ENCODE results near the gene RPL32. TPM values are rescaled to one million over a fixed set of nuclear protein-coding genes. Genes with fewer than 3 reads are reported as not detected.

The RPL32 gene
- polyA plus RNA-seq, 1 of the 3 experiments (the other 2 are of a cell fraction) = 2,311 TPM

DNA sequence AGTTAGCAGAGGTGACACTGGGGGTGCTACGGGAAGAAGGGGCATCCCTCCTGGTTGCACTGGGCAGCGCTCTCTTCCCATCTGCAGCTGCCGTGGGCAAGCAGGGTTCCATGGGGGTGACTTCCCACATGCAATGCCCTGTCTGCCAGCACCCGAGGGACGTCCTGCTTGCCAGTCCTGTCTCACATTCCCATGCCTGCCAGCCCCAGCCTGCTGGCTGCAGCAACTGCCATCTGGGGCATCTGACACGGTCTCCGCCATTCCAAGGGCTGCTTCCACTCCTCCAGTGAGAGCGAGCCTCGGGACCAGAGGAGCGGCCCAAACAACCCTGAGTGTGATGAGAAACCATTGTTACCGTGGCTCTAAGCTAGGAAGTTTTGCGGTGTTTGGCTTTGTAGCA, 45.4 kb upstream of the RPL32 start:
- TF ChIP-seq RFX5 (IDR thresholded peaks at IDR 0.05; ENCODE audit: low read length) = no peak
- TF ChIP-seq, protein P1, sequence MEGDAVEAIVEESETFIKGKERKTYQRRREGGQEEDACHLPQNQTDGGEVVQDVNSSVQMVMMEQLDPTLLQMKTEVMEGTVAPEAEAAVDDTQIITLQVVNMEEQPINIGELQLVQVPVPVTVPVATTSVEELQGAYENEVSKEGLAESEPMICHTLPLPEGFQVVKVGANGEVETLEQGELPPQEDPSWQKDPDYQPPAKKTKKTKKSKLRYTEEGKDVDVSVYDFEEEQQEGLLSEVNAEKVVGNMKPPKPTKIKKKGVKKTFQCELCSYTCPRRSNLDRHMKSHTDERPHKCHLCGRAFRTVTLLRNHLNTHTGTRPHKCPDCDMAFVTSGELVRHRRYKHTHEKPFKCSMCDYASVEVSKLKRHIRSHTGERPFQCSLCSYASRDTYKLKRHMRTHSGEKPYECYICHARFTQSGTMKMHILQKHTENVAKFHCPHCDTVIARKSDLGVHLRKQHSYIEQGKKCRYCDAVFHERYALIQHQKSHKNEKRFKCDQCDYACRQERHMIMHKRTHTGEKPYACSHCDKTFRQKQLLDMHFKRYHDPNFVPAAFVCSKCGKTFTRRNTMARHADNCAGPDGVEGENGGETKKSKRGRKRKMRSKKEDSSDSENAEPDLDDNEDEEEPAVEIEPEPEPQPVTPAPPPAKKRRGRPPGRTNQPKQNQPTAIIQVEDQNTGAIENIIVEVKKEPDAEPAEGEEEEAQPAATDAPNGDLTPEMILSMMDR (IDR thresholded peaks at IDR 0.05) = no peak
- TF ChIP-seq, protein P2, sequence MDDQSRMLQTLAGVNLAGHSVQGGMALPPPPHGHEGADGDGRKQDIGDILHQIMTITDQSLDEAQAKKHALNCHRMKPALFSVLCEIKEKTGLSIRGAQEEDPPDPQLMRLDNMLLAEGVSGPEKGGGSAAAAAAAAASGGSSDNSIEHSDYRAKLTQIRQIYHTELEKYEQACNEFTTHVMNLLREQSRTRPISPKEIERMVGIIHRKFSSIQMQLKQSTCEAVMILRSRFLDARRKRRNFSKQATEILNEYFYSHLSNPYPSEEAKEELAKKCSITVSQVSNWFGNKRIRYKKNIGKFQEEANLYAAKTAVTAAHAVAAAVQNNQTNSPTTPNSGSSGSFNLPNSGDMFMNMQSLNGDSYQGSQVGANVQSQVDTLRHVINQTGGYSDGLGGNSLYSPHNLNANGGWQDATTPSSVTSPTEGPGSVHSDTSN (IDR thresholded peaks at IDR 0.05) = no peak
- Histone ChIP-seq H3K9me2 (no peaks in the 10 kb centered on the region), H2AFZ (ENCODE audit: low read depth) (no peak overlapping the region), H3K4me3 (ENCODE audit: low read depth in 2 of 2, low read length in 1 of 2) (no peak overlapping the region), H3K27me3 (ENCODE audit: insufficient read depth) (peaks cover 5% of the 10 kb centered on the region; the same call in 1 of the 2 replicates), H3K27ac (ENCODE audit: low read depth in 2 of 2, low read length in 1 of 2) (no peak overlapping the region), H3K9ac (no peak overlapping the region), H3K9me3 (no peaks in the 10 kb centered on the region), H3K79me2 (ENCODE audit: insufficient read depth) (no peaks in the 10 kb centered on the region), H3K4me2 (no peak overlapping the region), H3F3A (replicated peaks; ENCODE audit: insufficient read depth) (no peaks in the 10 kb centered on the region), H3K36me3 (replicated peaks in 1 of 2; ENCODE audit: control insufficient read depth in 1 of 2, insufficient read depth in 2 of 2, low read length in 1 of 2) (no peaks in the 10 kb centered on the region), H4K20me1 (ENCODE audit: insufficient read depth) (no peaks in the 10 kb centered on the region), H3K4me1 (ENCODE audit: control insufficient read depth in 1 of 2, insufficient read depth in 2 of 2, low read depth in 1 of 2, low read length in 1 of 2) (peaks cover 0 to 2% of the 10 kb centered on the region in 2 experiments; a peak in 1 of 4 replicates)
- ChIA-PET POLR2A (no interaction called here), CTCF (interaction anchor here (1.0 to 4.3 kb wide), 5 partner anchors 9 to 97 kb away, joined by 3 to 26 read pairs (median 7); partner anchors contain the start of gene RPL32)
- no peak for DNase-seq
- whole genome bisulfite sequencing (ENCODE audit: low lambda C conversion rate) = 74% methylated on average over 12 of the region's 12 CpGs

DNA sequence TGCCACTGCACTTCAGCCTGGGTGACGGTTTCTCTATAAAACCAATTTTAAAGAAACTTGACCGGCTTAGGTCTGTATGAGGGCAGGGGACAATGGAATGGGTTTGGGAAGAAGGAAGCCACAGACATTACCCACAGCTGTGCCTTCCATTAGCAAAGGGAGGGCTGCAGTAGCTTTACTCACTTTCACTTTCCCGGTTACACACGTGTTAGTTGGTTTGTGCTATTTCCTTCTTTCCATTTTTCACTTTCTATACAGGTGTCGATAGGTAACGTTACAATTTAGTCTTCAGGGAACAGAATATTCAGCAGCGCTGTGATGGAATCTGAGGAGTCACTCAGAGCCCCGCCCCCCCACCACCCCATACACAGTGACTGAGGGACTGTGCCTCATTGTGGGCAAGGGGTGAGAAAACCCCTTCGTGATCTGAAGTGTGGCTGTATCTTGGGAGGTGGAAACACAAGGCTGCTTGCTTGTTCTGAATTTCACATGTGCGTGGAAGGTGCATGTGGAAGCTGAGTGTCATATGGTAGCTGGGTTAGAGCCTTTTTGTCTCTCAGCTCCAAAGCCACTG, 44.8 kb upstream of the RPL32 start:
- H3K27me3 ChIP-seq (ENCODE audit: insufficient read depth) = peaks cover 5% of the 10 kb centered on the region; the same call in 1 of the 2 replicates
- POLR2A ChIA-PET = no interaction called here
- no peaks in the 10 kb centered on the region for H3K79me2 ChIP-seq (ENCODE audit: insufficient read depth)
- H3K4me1 ChIP-seq (ENCODE audit: control insufficient read depth in 1 of 2, insufficient read depth in 2 of 2, low read depth in 1 of 2, low read length in 1 of 2) = no peaks in the 10 kb centered on the region
- H3K4me2 ChIP-seq = no peak overlapping the region
- WGBS (ENCODE audit: low lambda C conversion rate) = 70% methylated on average over 10 of the region's 10 CpGs
- H3K9me3 ChIP-seq = no peaks in the 10 kb centered on the region
- no peaks in the 10 kb centered on the region for H3K36me3 ChIP-seq (replicated peaks in 1 of 2; ENCODE audit: control insufficient read depth in 1 of 2, insufficient read depth in 2 of 2, low read length in 1 of 2)
- H2AFZ ChIP-seq (ENCODE audit: low read depth) = no peak overlapping the region
- no peaks in the 10 kb centered on the region for H3F3A ChIP-seq (replicated peaks; ENCODE audit: insufficient read depth)
- CTCF ChIA-PET = interaction anchor here (1.0 to 4.3 kb wide), 4 partner anchors 10 to 98 kb away, joined by 3 to 26 read pairs (median 6); no protein-coding TSS in a partner anchor
- H4K20me1 ChIP-seq (ENCODE audit: insufficient read depth) = no peaks in the 10 kb centered on the region
- H3K9ac ChIP-seq = no peak overlapping the region
- no peak overlapping the region for H3K4me3 ChIP-seq (ENCODE audit: low read depth in 2 of 2, low read length in 1 of 2)
- TF ChIP-seq TAF1 (IDR thresholded peaks at IDR 0.05; ENCODE audit: borderline replicate concordance, low read depth, low read length) = no peak
- no peak for TF ChIP-seq YY1 (IDR thresholded peaks at IDR 0.05; ENCODE audit: low read depth)
- no peak for TF ChIP-seq EZH2phosphoT487 (IDR thresholded peaks at IDR 0.05; ENCODE audit: borderline replicate concordance, low read depth)
- TF ChIP-seq, protein P1 (IDR thresholded peaks at IDR 0.05) = no peak
- no peak for TF ChIP-seq RCOR1 (IDR thresholded peaks at IDR 0.05; ENCODE audit: low read length)
- TF ChIP-seq, protein P3, sequence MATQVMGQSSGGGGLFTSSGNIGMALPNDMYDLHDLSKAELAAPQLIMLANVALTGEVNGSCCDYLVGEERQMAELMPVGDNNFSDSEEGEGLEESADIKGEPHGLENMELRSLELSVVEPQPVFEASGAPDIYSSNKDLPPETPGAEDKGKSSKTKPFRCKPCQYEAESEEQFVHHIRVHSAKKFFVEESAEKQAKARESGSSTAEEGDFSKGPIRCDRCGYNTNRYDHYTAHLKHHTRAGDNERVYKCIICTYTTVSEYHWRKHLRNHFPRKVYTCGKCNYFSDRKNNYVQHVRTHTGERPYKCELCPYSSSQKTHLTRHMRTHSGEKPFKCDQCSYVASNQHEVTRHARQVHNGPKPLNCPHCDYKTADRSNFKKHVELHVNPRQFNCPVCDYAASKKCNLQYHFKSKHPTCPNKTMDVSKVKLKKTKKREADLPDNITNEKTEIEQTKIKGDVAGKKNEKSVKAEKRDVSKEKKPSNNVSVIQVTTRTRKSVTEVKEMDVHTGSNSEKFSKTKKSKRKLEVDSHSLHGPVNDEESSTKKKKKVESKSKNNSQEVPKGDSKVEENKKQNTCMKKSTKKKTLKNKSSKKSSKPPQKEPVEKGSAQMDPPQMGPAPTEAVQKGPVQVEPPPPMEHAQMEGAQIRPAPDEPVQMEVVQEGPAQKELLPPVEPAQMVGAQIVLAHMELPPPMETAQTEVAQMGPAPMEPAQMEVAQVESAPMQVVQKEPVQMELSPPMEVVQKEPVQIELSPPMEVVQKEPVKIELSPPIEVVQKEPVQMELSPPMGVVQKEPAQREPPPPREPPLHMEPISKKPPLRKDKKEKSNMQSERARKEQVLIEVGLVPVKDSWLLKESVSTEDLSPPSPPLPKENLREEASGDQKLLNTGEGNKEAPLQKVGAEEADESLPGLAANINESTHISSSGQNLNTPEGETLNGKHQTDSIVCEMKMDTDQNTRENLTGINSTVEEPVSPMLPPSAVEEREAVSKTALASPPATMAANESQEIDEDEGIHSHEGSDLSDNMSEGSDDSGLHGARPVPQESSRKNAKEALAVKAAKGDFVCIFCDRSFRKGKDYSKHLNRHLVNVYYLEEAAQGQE (IDR thresholded peaks at IDR 0.05; ENCODE audit: low read depth, low read length) = no peak
- no peak for TF ChIP-seq FOSL2 (IDR thresholded peaks at IDR 0.05; ENCODE audit: borderline replicate concordance, low read depth)
- no peak for TF ChIP-seq RAD21 (IDR thresholded peaks at IDR 0.05; ENCODE audit: low read length)
- no peak for TF ChIP-seq SMC3 (IDR thresholded peaks at IDR 0.05; ENCODE audit: low read depth, low read length)
- TF ChIP-seq POLR2AphosphoS5 (IDR thresholded peaks at IDR 0.05; ENCODE audit: low read depth, low read length) = no peak
- TF ChIP-seq EP300 (IDR thresholded peaks at IDR 0.05; ENCODE audit: borderline replicate concordance in 1 of 2, low read depth in 1 of 2, low read length in 1 of 2) = no peak
- no peak for TF ChIP-seq ELF1 (IDR thresholded peaks at IDR 0.05)
- no peak for TF ChIP-seq NFIC (IDR thresholded peaks at IDR 0.05; ENCODE audit: borderline replicate concordance)
- TF ChIP-seq NRF1 (IDR thresholded peaks at IDR 0.05; ENCODE audit: low read depth, low read length) = no peak
- TF ChIP-seq MXI1 (IDR thresholded peaks at IDR 0.05; ENCODE audit: low read depth, low read length) = no peak
- TF ChIP-seq FOXM1 (IDR thresholded peaks at IDR 0.05; ENCODE audit: low read depth) = no peak
- TF ChIP-seq TEAD4 (IDR thresholded peaks at IDR 0.05; ENCODE audit: borderline replicate concordance, insufficient read depth) = no peak
- no peaks in the 10 kb centered on the region for H3K9me2 ChIP-seq
- DNase-seq = no peak
- no peak overlapping the region for H3K27ac ChIP-seq (ENCODE audit: low read depth in 2 of 2, low read length in 1 of 2)

All from SK-N-SH (cell line).